Cardiac muscle cell (in vitro differentiated cells and primary cell): ENCODE results near the gene GPR179. TPM values are rescaled to one million over a fixed set of nuclear protein-coding genes. Genes with fewer than 3 reads are reported as not detected.
A peak's percentile ranks its signal among the peaks of the same experiment; 100 is the strongest.

Source experiments
- DNase-seq, 2 donors: peaks; one replicate each; pipeline versions ENCODE4 v3.0.0 to v3.0.0-alpha.2; 2010 to 2017; ENCODE audit warnings: low read depth in 1 of 2, low spot score in 1 of 2
- H3K27ac ChIP-seq: fragments of 200-600 bp; sonication (generic); 2 replicates; pipeline ENCODE4 v1.5.1; 2016
- H3K27me3 ChIP-seq: fragments of 200-600 bp; sonication (generic); 2 replicates; pipeline ENCODE4 v1.6.0; 2016; ENCODE audit warnings: control low read depth
- H3K36me3 ChIP-seq: fragments of 200-600 bp; sonication (generic); 2 replicates; pipeline ENCODE4 v1.5.1; 2016; ENCODE audit warnings: control low read depth
- H3K4me1 ChIP-seq: fragments of 200-600 bp; sonication (generic); 2 replicates; pipeline ENCODE4 v1.8.1; 2017; ENCODE audit warnings: low read depth, mild to moderate bottlenecking, mixed run types
- H3K4me3 ChIP-seq: fragments of 200-600 bp; sonication (generic); 2 replicates; pipeline ENCODE4 v1.5.1; 2016; ENCODE audit warnings: mild to moderate bottlenecking
- H3K9me3 ChIP-seq: fragments of 200-600 bp; sonication (generic); 2 replicates; pipeline ENCODE4 v1.5.1; 2017; ENCODE audit warnings: low read depth, mild to moderate bottlenecking, control low read depth
- polyA plus RNA-seq: library from polyadenylated mRNA; unstranded; fragments of >200 nt; fragmentation: Nextera tagmentation; extraction: Ambion mirVana; gene quantifications from 2 replicates; pipeline ENCODE4 v1.2.1, GENCODE V29; 2016
- total RNA-seq: library from RNA; depleted of rRNA; stranded (reverse); fragments of >200 nt; gene quantifications from 2 replicates; pipeline ENCODE4 v1.2.3, GENCODE V29; 2016
- TF ChIP-seq, protein P1 (sequence below): IDR thresholded peaks from 2 replicates; pipeline ENCODE4 v1.5.1; 2012; ENCODE audit warnings: low read depth, mild to moderate bottlenecking, low read length

Gene GPR179
- total and polyA plus RNA-seq, 2 experiments from 2014 or later: 0.51 TPM; not detected in 1

DNA sequence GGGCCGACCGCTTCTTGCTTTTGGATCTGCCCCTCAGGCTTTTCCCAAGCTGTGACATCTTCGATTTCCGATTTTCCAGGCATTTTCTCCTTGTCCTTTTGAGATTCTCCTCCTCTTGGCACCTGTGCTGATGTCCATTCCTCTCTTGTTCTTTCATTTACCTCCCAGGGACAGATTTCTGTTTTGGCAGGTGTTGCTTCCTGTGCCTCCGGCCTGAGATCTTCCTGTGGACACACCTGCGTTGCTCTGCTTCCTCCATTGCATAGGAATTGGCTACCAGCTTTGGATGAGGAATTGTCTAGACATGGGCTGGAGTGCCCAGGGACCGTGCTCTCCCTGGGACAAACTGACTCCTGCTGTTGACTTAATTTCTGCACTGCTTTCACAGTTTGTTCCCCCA is 15.1 kb downstream of the GPR179 start:
- no peak for DNase-seq
- Histone ChIP-seq H3K9me3 (no peaks in the 10 kb centered on the region), H3K4me3 (no peak overlapping the region), H3K4me1 (peaks cover 13% of the 10 kb centered on the region), H3K27me3 (no peaks in the 10 kb centered on the region), H3K36me3 (no peaks in the 10 kb centered on the region), H3K27ac (no peak overlapping the region)
- TF ChIP-seq, protein P1, sequence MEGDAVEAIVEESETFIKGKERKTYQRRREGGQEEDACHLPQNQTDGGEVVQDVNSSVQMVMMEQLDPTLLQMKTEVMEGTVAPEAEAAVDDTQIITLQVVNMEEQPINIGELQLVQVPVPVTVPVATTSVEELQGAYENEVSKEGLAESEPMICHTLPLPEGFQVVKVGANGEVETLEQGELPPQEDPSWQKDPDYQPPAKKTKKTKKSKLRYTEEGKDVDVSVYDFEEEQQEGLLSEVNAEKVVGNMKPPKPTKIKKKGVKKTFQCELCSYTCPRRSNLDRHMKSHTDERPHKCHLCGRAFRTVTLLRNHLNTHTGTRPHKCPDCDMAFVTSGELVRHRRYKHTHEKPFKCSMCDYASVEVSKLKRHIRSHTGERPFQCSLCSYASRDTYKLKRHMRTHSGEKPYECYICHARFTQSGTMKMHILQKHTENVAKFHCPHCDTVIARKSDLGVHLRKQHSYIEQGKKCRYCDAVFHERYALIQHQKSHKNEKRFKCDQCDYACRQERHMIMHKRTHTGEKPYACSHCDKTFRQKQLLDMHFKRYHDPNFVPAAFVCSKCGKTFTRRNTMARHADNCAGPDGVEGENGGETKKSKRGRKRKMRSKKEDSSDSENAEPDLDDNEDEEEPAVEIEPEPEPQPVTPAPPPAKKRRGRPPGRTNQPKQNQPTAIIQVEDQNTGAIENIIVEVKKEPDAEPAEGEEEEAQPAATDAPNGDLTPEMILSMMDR: no peak

DNA sequence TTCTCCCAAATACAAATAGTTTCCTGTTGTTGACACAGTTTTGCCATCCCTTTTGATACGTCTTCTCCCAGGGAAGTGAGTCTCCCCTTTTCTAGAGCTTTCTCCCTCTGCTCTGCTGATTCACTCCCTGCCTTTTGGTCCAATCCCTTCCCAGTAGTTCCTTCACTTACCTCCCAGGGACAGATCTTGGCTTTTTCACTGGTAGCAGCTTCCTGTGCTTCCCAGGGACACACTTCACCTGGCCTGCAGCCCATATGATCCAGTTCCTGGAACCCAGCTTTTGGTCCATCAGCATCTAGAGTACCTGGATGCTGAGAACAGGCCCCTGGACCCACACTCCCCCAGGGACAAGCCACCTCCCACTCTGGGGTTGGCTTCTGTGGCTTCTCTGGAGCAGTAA is 15.8 kb downstream of the GPR179 start:
- Histone ChIP-seq H3K4me3 (no peak overlapping the region), H3K36me3 (peaks cover 2% of the 10 kb centered on the region), H3K9me3 (no peaks in the 10 kb centered on the region), H3K4me1 (peaks cover 13% of the 10 kb centered on the region), H3K27me3 (no peaks in the 10 kb centered on the region), H3K27ac (no peak overlapping the region)
- TF ChIP-seq, protein P1: no peak
- no peak for DNase-seq

DNA sequence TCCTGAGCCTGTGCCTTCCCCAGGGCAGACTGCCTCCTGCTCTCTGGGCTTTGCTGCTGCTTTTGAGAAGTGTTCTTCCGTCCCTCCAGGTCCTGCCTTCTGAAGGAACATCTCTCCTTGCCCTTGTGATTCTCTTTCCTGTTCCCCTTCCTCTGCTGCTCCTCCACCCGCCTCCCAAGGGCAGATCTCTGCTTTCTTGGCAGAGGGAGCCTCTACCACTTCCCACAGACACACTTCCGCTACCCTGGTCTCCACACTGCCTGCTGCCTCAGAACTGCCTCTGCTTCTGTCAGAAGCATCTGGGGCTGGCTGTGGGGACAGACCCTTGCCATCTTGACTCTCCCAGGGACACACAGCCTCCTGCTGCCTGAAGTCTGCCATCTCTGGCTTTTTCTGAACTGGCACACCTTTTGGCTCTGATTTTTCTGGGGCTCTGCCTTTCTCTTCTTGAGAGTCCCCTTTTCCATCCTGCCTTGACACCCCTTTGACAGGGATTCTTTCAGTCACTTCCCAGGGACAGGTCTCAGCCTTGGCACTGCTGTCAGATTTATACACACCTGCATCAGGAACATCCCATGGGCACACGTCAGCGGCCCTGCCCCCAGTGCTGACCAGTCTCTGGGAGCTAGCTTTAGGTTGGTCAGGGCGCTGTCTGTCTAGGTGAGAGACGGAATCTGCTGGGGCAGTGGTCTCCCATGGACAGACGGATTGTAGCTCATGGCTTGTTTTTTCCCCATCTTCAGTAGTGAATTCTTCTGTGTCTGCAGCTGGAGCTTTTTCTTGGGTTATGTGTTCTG is 16.6 kb downstream of the GPR179 start:
- Histone ChIP-seq H3K4me1 (peaks cover 13% of the 10 kb centered on the region), H3K4me3 (no peak overlapping the region), H3K27ac (no peak overlapping the region), H3K9me3 (no peaks in the 10 kb centered on the region), H3K27me3 (no peaks in the 10 kb centered on the region), H3K36me3 (peaks cover 9% of the 10 kb centered on the region)
- peak in 1 of 2 donors; percentile 35 for DNase-seq
- TF ChIP-seq, protein P1: no peak

DNA sequence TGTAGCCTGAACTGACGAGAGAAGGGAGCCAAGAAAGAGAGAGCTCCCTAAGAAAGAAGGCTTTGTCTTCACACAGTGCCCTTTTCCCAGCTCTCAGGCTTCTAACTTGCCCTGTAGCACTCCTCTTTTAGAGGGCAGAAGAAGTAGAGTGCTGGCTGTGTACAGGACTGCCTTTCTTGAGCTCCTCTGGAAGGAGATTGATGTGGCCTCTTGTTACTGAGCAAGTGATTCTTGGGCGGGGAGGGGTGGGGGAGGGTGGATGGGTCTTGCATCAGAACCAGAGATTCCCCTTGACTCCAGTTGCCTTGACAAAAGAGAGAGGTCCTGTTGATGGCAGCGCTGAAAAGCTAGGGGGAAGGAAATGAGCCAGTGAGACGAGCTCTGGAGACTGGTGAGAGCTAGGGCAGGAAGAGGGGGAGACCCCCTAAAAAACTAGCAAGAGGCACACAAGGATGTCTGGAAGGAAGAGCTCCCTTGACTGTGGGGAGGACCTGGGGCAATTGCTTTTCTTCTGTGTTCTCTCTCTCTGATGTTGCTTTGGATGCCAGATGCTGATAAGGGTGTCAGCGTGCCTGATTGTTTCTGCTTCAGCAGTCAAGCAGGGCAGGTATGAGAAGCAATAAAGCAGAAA is 18.4 kb downstream of the GPR179 start:
- H3K27ac ChIP-seq: no peak overlapping the region
- H3K36me3 ChIP-seq: peaks cover 9% of the 10 kb centered on the region
- H3K9me3 ChIP-seq: no peaks in the 10 kb centered on the region
- H3K27me3 ChIP-seq: no peaks in the 10 kb centered on the region
- DNase-seq: peak in 1 of 2 donors; percentile 35
- peaks cover 13% of the 10 kb centered on the region for H3K4me1 ChIP-seq
- TF ChIP-seq, protein P1: no peak
- no peak overlapping the region for H3K4me3 ChIP-seq

DNA sequence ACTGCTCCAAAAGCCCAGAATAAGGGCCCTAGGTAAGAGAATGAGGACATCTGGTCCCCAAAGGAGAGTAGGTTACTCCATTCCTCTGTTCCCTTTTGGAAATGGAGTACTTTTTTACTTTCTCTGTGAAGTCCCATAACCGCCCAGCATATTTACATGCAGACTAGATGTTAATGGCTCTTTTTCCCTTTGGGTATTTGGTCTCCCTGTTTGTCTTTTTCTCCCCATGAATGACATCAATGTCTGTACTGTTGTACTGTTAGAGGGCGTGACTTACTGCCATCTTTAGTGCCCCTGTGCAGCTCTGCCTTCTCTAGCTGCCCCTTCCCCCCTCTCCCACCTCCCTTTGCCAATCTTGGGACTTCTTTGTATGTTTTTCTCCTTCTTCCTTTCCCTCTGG is 19.0 kb downstream of the GPR179 start:
- H3K36me3 ChIP-seq: peaks cover 9% of the 10 kb centered on the region
- H3K4me3 ChIP-seq: no peak overlapping the region
- no peak for DNase-seq
- no peak overlapping the region for H3K27ac ChIP-seq
- TF ChIP-seq, protein P1: no peak
- no peaks in the 10 kb centered on the region for H3K27me3 ChIP-seq
- H3K9me3 ChIP-seq: no peaks in the 10 kb centered on the region
- peaks cover 13% of the 10 kb centered on the region for H3K4me1 ChIP-seq
